ENCODE data around the gene LYST. TPM values are rescaled to one million over a fixed set of nuclear protein-coding genes. Genes with fewer than 3 reads are reported as not detected.
"Not testable (repeated sequence)": the region's sequence is repeated elsewhere in the genome, so short reads cannot be mapped to it uniquely, and the experiment has no call there.

LYST gene
- total and polyA plus RNA-seq, 4 donors: 4.1 to 63.3 (median 26.8) TPM

GRCh38 chr1:235845656-235846107 is 21.0 kb downstream of the LYST start:
- WGBS, 2 donors: 35 to 43% methylated on average over 5 of the region's 5 CpGs

GRCh38 chr1:235844776-235845175 is 21.9 kb downstream of the LYST start:
- Histone ChIP-seq H3K36me3 (ENCODE audit: control insufficient read depth in 1 of 2, insufficient read depth in 2 of 2, low read length in 1 of 2) (no peaks in the 10 kb centered on the region), H3K4me1 (ENCODE audit: control insufficient read depth in 1 of 2, insufficient read depth in 2 of 2, low read length in 2 of 2) (peaks cover 1 to 6% of the 10 kb centered on the region in 2 donors), H3K27ac (ENCODE audit: low read depth in 1 of 2, low read length in 2 of 2) (no peak overlapping the region), H3K27me3 (ENCODE audit: control insufficient read depth in 1 of 2, insufficient read depth in 2 of 2, low read length in 1 of 2) (no peaks in the 10 kb centered on the region), H3K4me3 (ENCODE audit: low read length in 2 of 2) (no peak overlapping the region), H3K9me3 (ENCODE audit: control insufficient read depth, low read length) (no peaks in the 10 kb centered on the region)
- DNase-seq: no peak
- ATAC-seq (ENCODE audit: low FRiP score): no peak
- 95 to 100% methylated on average over 3 of the region's 3 CpGs for WGBS, 2 donors
- intact Hi-C loops (cut with DNase I): no loop called here

More at GRCh38 chr1:235845656-235846107, 21.0 kb downstream of the LYST start:
- H3K27me3 ChIP-seq (ENCODE audit: control insufficient read depth in 1 of 2, insufficient read depth in 2 of 2, low read length in 1 of 2); ATAC-seq (ENCODE audit: low FRiP score); intact Hi-C loops (cut with DNase I); H3K9me3 ChIP-seq (ENCODE audit: control insufficient read depth, low read length); DNase-seq; H3K36me3 ChIP-seq (ENCODE audit: control insufficient read depth in 1 of 2, insufficient read depth in 2 of 2, low read length in 1 of 2); H3K27ac ChIP-seq (ENCODE audit: low read depth in 1 of 2, low read length in 2 of 2); H3K4me3 ChIP-seq (ENCODE audit: low read length in 2 of 2); H3K4me1 ChIP-seq (ENCODE audit: control insufficient read depth in 1 of 2, insufficient read depth in 2 of 2, low read length in 2 of 2): not testable (repeated sequence)

GRCh38 chr1:235843461-235843961 is 23.2 kb downstream of the LYST start:
- Histone ChIP-seq H3K4me1 (ENCODE audit: control insufficient read depth in 1 of 2, insufficient read depth in 2 of 2, low read length in 2 of 2) (peaks cover 1 to 6% of the 10 kb centered on the region in 2 donors), H3K4me3 (ENCODE audit: low read length in 2 of 2) (no peak overlapping the region), H3K27ac (ENCODE audit: low read depth in 1 of 2, low read length in 2 of 2) (no peak overlapping the region), H3K27me3 (ENCODE audit: control insufficient read depth in 1 of 2, insufficient read depth in 2 of 2, low read length in 1 of 2) (no peaks in the 10 kb centered on the region), H3K9me3 (ENCODE audit: control insufficient read depth, low read length) (no peaks in the 10 kb centered on the region), H3K36me3 (ENCODE audit: control insufficient read depth in 1 of 2, insufficient read depth in 2 of 2, low read length in 1 of 2) (no peaks in the 10 kb centered on the region)
- WGBS, 2 donors: 63 to 68% methylated on average over 2 of the region's 2 CpGs
- no peak for DNase-seq
- intact Hi-C loops (cut with DNase I): no loop called here
- no peak for ATAC-seq (ENCODE audit: low FRiP score)

- DNase-seq (no peak), ATAC-seq (ENCODE audit: low FRiP score) (no peak)
- Histone ChIP-seq H3K36me3 (ENCODE audit: control insufficient read depth in 1 of 2, insufficient read depth in 2 of 2, low read length in 1 of 2) (no peaks in the 10 kb centered on the region), H3K27me3 (ENCODE audit: control insufficient read depth in 1 of 2, insufficient read depth in 2 of 2, low read length in 1 of 2) (no peaks in the 10 kb centered on the region), H3K27ac (ENCODE audit: low read depth in 1 of 2, low read length in 2 of 2) (no peak overlapping the region), H3K4me1 (ENCODE audit: control insufficient read depth in 1 of 2, insufficient read depth in 2 of 2, low read length in 2 of 2) (peaks cover 2 to 6% of the 10 kb centered on the region in 2 donors), H3K4me3 (ENCODE audit: low read length in 2 of 2) (no peak overlapping the region), H3K9me3 (ENCODE audit: control insufficient read depth, low read length) (no peaks in the 10 kb centered on the region)
- WGBS, 2 donors: 90 to 100% methylated on average over 1 of the region's 1 CpG
- intact Hi-C loops (cut with DNase I): no loop called here
These were observed 24.7 kb downstream of the LYST start for GRCh38 chr1:235841938-235842545.

- no peak overlapping the region for H3K27ac ChIP-seq (ENCODE audit: low read depth in 1 of 2, low read length in 2 of 2)
- no peaks in the 10 kb centered on the region for H3K27me3 ChIP-seq (ENCODE audit: control insufficient read depth in 1 of 2, insufficient read depth in 2 of 2, low read length in 1 of 2)
- WGBS, 2 donors: 74 to 81% methylated on average over 1 of the region's 1 CpG
- ATAC-seq (ENCODE audit: low FRiP score) (no peak), DNase-seq (no peak)
- H3K36me3 ChIP-seq (ENCODE audit: control insufficient read depth in 1 of 2, insufficient read depth in 2 of 2, low read length in 1 of 2): no peaks in the 10 kb centered on the region
- H3K4me1 ChIP-seq (ENCODE audit: control insufficient read depth in 1 of 2, insufficient read depth in 2 of 2, low read length in 2 of 2): peaks cover 0 to 3% of the 10 kb centered on the region in 2 donors
- no peaks in the 10 kb centered on the region for H3K9me3 ChIP-seq (ENCODE audit: control insufficient read depth, low read length)
- intact Hi-C loops (cut with DNase I): loop anchor here in 1 of 2 donors (10.0 kb wide), 1 partner anchor 137 kb away; no protein-coding TSS in a partner anchor
- H3K4me3 ChIP-seq (ENCODE audit: low read length in 2 of 2): no peak overlapping the region
These were observed 28.7 kb downstream of the LYST start for GRCh38 chr1:235838021-235838420.

GRCh38 chr1:235835226-235835625 is 31.5 kb downstream of the LYST start:
- no peak overlapping the region for H3K4me3 ChIP-seq (ENCODE audit: low read length in 2 of 2)
- H3K9me3 ChIP-seq (ENCODE audit: control insufficient read depth, low read length): no peaks in the 10 kb centered on the region
- no peaks in the 10 kb centered on the region for H3K27me3 ChIP-seq (ENCODE audit: control insufficient read depth in 1 of 2, insufficient read depth in 2 of 2, low read length in 1 of 2)
- H3K4me1 ChIP-seq (ENCODE audit: control insufficient read depth in 1 of 2, insufficient read depth in 2 of 2, low read length in 2 of 2): peaks cover 0 to 2% of the 10 kb centered on the region in 2 donors
- intact Hi-C loops (cut with DNase I): loop anchor here in 1 of 2 donors (10.0 kb wide), 1 partner anchor 140 kb away; no protein-coding TSS in a partner anchor
- peak in 1 of 2 donors; percentile 63 for DNase-seq
- no peaks in the 10 kb centered on the region for H3K36me3 ChIP-seq (ENCODE audit: control insufficient read depth in 1 of 2, insufficient read depth in 2 of 2, low read length in 1 of 2)
- ATAC-seq (ENCODE audit: low FRiP score): no peak
- no peak overlapping the region for H3K27ac ChIP-seq (ENCODE audit: low read depth in 1 of 2, low read length in 2 of 2)
- WGBS, 2 donors: 11 to 12% methylated on average over 4 of the region's 4 CpGs

GRCh38 chr1:235834620-235835019 is 32.1 kb downstream of the LYST start:
- H3K4me3 ChIP-seq (ENCODE audit: low read length in 2 of 2): no peak overlapping the region
- DNase-seq (no peak), ATAC-seq (ENCODE audit: low FRiP score) (no peak)
- 89 to 91% methylated on average over 6 of the region's 6 CpGs for WGBS, 2 donors
- intact Hi-C loops (cut with DNase I): loop anchor here in 1 of 2 donors (10.0 kb wide), 1 partner anchor 140 kb away; no protein-coding TSS in a partner anchor
- H3K36me3 ChIP-seq (ENCODE audit: control insufficient read depth in 1 of 2, insufficient read depth in 2 of 2, low read length in 1 of 2): peaks cover 0 to 2% of the 10 kb centered on the region in 2 donors
- no peaks in the 10 kb centered on the region for H3K27me3 ChIP-seq (ENCODE audit: control insufficient read depth in 1 of 2, insufficient read depth in 2 of 2, low read length in 1 of 2)
- H3K4me1 ChIP-seq (ENCODE audit: control insufficient read depth in 1 of 2, insufficient read depth in 2 of 2, low read length in 2 of 2): peaks cover 0 to 2% of the 10 kb centered on the region in 2 donors
- no peak overlapping the region for H3K27ac ChIP-seq (ENCODE audit: low read depth in 1 of 2, low read length in 2 of 2)
- H3K9me3 ChIP-seq (ENCODE audit: control insufficient read depth, low read length): no peaks in the 10 kb centered on the region

GRCh38 chr1:235832011-235832410 is 34.7 kb downstream of the LYST start:
- H3K27ac ChIP-seq (ENCODE audit: low read depth in 1 of 2, low read length in 2 of 2): no peak overlapping the region
- no peak overlapping the region for H3K4me3 ChIP-seq (ENCODE audit: low read length in 2 of 2)
- no peaks in the 10 kb centered on the region for H3K27me3 ChIP-seq (ENCODE audit: control insufficient read depth in 1 of 2, insufficient read depth in 2 of 2, low read length in 1 of 2)
- DNase-seq (no peak), ATAC-seq (ENCODE audit: low FRiP score) (no peak)
- no peaks in the 10 kb centered on the region for H3K9me3 ChIP-seq (ENCODE audit: control insufficient read depth, low read length)
- intact Hi-C loops (cut with DNase I): loop anchor here in 1 of 2 donors (10.0 kb wide), 1 partner anchor 143 kb away; no protein-coding TSS in a partner anchor
- WGBS, 2 donors: 90 to 91% methylated on average over 2 of the region's 2 CpGs
- H3K36me3 ChIP-seq (ENCODE audit: control insufficient read depth in 1 of 2, insufficient read depth in 2 of 2, low read length in 1 of 2): peaks cover 0 to 2% of the 10 kb centered on the region in 2 donors
- H3K4me1 ChIP-seq (ENCODE audit: control insufficient read depth in 1 of 2, insufficient read depth in 2 of 2, low read length in 2 of 2): peaks cover 0 to 1% of the 10 kb centered on the region in 2 donors

GRCh38 chr1:235831148-235831547 is 35.6 kb downstream of the LYST start:
- H3K4me3 ChIP-seq (ENCODE audit: low read length in 2 of 2): no peak overlapping the region
- H3K4me1 ChIP-seq (ENCODE audit: control insufficient read depth in 1 of 2, insufficient read depth in 2 of 2, low read length in 2 of 2): no peaks in the 10 kb centered on the region
- H3K9me3 ChIP-seq (ENCODE audit: control insufficient read depth, low read length): no peaks in the 10 kb centered on the region
- peak in 1 of 2 donors; percentile 61 for DNase-seq
- no peak overlapping the region for H3K27ac ChIP-seq (ENCODE audit: low read depth in 1 of 2, low read length in 2 of 2)
- intact Hi-C loops (cut with DNase I): loop anchor here in 1 of 2 donors (10.0 kb wide), 1 partner anchor 144 kb away; no protein-coding TSS in a partner anchor
- peaks cover 0 to 2% of the 10 kb centered on the region in 2 donors for H3K36me3 ChIP-seq (ENCODE audit: control insufficient read depth in 1 of 2, insufficient read depth in 2 of 2, low read length in 1 of 2)
- ATAC-seq (ENCODE audit: low FRiP score): no peak
- 66 to 75% methylated on average over 5 of the region's 5 CpGs for WGBS, 2 donors
- no peaks in the 10 kb centered on the region for H3K27me3 ChIP-seq (ENCODE audit: control insufficient read depth in 1 of 2, insufficient read depth in 2 of 2, low read length in 1 of 2)
